DOHH2 (cell line): ENCODE results near the gene CCDC91.

ENCODE experiments used
- CTCF ChIP-seq: fragments of 200-600 bp; sonication (generic); IDR thresholded peaks from one replicate; pipeline ENCODE4 v1.5.1; 2014; ENCODE audit warnings: antibody characterized with exemption, mild to moderate bottlenecking, low read depth, low read length; ENCODE audit not compliant: poor library complexity, severe bottlenecking
- EZH2phosphoT487 ChIP-seq: fragments of 200-600 bp; sonication (generic); IDR thresholded peaks from 2 replicates; pipeline ENCODE4 v1.6.1; 2017; ENCODE audit warnings: borderline replicate concordance, mild to moderate bottlenecking, antibody characterized with exemption, low read length, moderate library complexity, mixed read lengths

DNA sequence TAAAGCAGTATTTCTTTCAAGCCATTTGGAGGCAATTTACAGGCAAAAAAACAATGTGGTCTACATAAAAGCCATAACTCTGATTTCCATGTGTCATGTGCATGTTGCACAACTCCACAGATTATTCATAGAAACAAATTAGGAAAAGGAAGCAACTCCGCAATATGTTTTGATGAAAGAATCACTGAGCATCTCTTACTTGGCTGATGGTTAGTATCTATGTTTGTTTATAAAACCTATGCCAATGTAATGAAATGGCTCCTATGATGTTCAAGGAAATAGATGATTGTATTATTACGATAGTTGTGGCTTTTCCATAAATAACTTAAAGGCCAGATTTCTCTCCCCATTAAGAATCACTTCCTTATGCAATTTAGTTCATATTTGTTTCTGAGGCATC lies 373.7 kb downstream of the CCDC91 start:
- TF ChIP-seq CTCF, result no peak
- TF ChIP-seq EZH2phosphoT487, result no peak
